Prostate gland (tissue), 2 donors: ENCODE measurements around the gene VENTX.

Experiments
- POLR2A ChIP-seq: fragments of 450-650 bp; IDR thresholded peaks from one replicate; pipeline ENCODE4 v1.6.1; 2016; ENCODE audit warnings: antibody characterized with exemption, mild to moderate bottlenecking
- POLR2AphosphoS5 ChIP-seq: sonication (generic); formaldehyde crosslinking; IDR thresholded peaks from one replicate; pipeline ENCODE4 v1.6.1; 2017; ENCODE audit warnings: antibody characterized with exemption
- TF ChIP-seq, protein P1 (sequence below), 4 experiments: fragments of 200-600 bp in 2 of 4; fragments of 450-650 bp in 2 of 4; sonication (generic) in 2 of 4; IDR thresholded peaks; 1 replicate in 3 of 4; 2 replicates in 1 of 4; pipeline ENCODE4 v1.5.1; 2016 to 2019; ENCODE audit warnings: antibody characterized with exemption in 4 of 4, mild to moderate bottlenecking in 2 of 4, moderate library complexity in 2 of 4

DNA sequence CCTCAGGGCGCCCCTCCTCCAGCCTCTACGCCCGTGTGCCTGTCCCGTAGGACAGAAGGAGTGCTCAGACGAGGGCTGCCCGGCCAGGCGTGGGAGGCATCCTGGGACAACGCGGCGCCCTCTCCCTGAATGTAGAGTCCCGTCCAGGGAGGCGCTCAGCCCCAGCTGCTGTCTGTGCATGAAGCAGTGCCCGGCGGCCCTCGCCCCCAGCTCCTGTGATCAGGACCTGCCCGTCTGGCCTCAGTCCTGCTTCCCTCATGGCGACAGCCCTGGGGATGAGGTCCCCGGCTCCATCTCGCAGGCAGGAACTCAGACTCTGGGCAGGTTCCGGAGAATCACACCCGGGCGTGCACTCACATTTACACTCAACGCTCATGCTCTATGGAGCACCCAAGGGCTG is 32.5 kb upstream of the VENTX start:
- TF ChIP-seq, protein P1, sequence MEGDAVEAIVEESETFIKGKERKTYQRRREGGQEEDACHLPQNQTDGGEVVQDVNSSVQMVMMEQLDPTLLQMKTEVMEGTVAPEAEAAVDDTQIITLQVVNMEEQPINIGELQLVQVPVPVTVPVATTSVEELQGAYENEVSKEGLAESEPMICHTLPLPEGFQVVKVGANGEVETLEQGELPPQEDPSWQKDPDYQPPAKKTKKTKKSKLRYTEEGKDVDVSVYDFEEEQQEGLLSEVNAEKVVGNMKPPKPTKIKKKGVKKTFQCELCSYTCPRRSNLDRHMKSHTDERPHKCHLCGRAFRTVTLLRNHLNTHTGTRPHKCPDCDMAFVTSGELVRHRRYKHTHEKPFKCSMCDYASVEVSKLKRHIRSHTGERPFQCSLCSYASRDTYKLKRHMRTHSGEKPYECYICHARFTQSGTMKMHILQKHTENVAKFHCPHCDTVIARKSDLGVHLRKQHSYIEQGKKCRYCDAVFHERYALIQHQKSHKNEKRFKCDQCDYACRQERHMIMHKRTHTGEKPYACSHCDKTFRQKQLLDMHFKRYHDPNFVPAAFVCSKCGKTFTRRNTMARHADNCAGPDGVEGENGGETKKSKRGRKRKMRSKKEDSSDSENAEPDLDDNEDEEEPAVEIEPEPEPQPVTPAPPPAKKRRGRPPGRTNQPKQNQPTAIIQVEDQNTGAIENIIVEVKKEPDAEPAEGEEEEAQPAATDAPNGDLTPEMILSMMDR (IDR thresholded peaks at IDR 0.05) = no peak
- no peak for TF ChIP-seq POLR2A
- TF ChIP-seq POLR2AphosphoS5 = no peak
